C4-2B (cell line): ENCODE results near the gene PDGFRA.
"Not testable (repeated sequence)": the region's sequence is repeated elsewhere in the genome, so short reads cannot be mapped to it uniquely, and the experiment has no call there.

ENCODE experiments used
- H3K27ac ChIP-seq: fragments of 450-650 bp; 2 replicates; pipeline ENCODE4 v1.5.1; 2017
- ZFX ChIP-seq: fragments of 450-650 bp; IDR thresholded peaks from 2 replicates; pipeline ENCODE4 v1.6.1; 2017
- TF ChIP-seq, protein P1 (sequence below): fragments of 450-650 bp; conservative IDR thresholded peaks from 2 replicates; pipeline ENCODE4 v1.5.1; 2017; ENCODE audit warnings: mild to moderate bottlenecking

The PDGFRA gene

DNA sequence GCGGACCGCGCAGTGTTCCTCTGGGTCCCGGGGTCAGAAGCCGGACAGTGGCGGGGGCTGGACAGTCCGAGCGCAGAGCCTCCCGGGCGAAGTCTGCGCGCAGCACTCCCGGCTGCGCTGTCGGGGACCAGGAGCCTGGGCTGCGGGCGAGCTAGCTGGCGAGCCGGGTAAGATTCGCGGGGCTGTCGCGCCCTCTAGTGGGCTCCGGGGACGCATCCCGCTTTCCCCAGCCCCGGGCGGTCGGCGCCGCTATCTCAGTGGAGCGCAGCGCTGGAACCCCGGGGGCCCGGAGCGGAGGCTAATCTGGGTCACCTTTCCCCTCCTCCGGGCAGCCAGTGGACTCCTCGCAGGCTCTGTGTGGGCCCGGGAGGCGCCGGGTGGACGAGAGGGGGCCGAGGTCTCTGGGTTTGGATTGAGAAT lies 4.2 kb downstream of the PDGFRA start:
- TF ChIP-seq, protein P1, sequence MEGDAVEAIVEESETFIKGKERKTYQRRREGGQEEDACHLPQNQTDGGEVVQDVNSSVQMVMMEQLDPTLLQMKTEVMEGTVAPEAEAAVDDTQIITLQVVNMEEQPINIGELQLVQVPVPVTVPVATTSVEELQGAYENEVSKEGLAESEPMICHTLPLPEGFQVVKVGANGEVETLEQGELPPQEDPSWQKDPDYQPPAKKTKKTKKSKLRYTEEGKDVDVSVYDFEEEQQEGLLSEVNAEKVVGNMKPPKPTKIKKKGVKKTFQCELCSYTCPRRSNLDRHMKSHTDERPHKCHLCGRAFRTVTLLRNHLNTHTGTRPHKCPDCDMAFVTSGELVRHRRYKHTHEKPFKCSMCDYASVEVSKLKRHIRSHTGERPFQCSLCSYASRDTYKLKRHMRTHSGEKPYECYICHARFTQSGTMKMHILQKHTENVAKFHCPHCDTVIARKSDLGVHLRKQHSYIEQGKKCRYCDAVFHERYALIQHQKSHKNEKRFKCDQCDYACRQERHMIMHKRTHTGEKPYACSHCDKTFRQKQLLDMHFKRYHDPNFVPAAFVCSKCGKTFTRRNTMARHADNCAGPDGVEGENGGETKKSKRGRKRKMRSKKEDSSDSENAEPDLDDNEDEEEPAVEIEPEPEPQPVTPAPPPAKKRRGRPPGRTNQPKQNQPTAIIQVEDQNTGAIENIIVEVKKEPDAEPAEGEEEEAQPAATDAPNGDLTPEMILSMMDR = peak; percentile 69
- TF ChIP-seq ZFX = no peak
- H3K27ac ChIP-seq = no peak overlapping the region

DNA sequence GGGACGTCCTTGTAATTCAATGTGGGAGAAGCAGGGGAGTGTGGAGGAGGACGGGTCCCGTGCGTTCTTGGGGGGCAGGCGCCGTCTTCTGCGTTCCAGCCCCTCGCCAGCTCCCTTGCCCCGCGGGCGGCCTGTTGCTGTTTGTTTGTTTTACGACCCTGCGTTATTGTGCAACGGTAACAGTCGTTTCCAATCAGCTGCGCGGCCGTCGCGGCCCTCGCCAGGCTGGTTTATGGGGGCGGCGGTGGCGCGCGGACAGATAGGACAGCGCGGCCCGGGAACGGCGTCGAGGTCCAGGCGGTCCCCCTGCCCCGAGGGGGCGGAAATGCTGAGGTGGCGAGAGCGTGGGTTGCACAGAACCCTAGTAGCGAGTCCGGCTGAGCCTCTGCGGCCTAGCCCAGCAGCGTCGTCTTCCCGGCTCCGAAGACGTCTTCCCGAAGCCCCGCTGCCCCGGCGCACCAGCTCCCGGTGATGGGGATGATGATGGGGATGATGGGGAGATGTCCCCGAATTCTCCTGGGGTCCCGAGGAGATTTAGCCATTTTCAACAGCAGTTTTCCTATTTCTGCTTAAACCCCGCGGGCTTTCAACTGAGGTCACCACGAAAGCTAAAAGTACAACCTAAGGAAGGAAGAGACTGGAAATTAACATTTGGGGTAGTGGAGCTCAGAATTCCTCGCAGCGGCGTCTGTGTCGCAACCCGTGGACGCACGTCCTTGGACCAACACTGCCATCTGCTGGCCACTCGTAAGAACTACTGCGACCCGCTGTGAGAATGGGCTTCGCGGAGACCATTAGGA lies 4.8 kb downstream of the PDGFRA start:
- no peak for TF ChIP-seq ZFX
- TF ChIP-seq, protein P1 = peak; percentile 76
- H3K27ac ChIP-seq = no peak overlapping the region

DNA sequence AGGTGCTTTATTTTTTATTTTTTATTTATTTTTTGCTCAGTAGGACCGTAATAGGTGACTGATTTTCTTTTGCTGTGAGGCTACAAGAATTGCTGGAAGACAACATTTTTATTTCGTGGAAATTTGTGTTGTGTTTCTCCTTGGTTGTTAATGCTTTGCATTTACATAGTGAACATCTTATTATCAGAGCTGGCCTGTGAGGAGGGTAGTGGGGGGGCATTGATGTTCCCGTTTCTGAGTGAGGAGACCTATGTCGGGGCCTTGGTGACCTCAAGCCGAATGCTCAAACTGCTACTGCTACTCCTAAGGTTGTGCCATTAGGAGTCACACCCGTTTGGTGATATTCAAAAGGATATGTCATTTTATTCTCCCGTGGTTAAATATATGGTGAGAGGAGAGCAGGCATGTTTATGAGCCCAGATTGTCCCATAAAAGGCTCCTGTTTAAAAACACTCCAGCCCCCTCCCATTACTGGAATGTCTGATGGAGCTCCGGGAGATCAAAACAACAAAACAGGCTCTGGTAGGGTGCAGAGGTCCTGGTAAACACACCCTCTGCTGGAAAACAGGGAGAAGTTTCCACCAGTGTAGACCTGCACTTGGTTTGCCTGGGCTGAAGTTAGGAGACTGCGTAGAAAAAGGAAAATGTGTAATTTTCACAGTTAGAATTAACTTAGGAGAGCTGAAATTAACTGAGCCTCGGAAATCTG lies 5.6 kb downstream of the PDGFRA start:
- TF ChIP-seq, protein P1 = peak; percentile 46
- no peak for TF ChIP-seq ZFX

DNA sequence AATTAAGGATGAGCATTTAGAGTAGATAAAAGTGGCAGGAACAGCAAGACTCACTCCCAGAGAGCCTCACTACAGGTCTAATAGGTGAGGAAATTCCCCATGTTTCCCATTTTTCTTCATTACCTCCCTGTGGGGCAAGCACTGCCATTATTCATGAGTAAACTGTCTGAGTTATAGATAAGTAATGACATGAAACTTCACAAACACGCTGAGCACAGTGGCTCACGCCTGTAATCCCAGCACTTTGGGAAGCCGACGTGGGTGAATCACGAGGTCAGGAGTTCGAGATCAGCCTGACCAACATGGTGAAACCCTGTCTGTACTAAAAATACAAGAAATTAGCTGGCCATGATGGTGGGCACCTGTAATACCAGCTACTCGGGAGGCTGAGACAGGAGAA lies 7.2 kb downstream of the PDGFRA start:
- H3K27ac ChIP-seq = not testable (repeated sequence)

More for the DNA sequence above, 5.6 kb downstream of the PDGFRA start:
- no peak overlapping the region for H3K27ac ChIP-seq

DNA sequence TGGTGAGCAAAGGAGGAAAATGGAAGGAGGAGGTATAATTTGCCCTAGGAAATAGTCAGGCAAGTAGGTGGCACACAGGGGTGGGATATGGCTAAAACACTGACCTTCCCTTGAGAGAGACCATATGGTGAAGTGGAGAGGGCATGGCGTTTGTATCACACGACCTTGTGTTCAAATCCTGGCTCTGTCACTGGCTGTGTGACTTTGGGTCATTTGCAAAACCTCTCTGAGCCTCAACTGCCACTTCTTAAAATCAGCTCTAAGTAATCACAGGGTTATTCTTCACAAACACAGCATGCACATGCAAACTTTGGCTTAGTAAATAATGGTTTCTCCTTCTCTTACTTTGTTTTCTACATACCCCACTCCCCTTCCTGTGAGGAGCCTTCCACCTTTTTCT lies 8.7 kb downstream of the PDGFRA start:
- no peak overlapping the region for H3K27ac ChIP-seq
- TF ChIP-seq ZFX = no peak
- TF ChIP-seq, protein P1 = no peak

DNA sequence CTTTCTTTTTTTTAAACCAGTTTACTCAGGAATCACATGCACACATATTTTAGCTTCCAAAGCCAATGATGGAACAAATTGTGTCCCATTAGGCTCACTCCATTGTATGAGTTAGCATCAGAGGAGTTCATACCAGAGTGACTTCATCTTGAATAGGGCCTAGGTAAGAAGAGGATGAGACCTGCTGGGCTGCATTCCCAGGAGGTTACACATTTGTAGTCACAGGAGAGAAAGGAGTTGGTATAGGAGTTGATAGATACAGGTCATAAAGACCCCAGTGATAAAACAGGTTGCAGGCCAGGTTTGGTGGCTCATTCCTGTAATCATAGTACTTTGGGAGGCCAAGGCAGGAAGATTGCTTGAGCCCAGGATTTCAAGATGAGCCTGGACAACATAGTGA lies 9.3 kb downstream of the PDGFRA start:
- TF ChIP-seq ZFX = no peak
- TF ChIP-seq, protein P1 = no peak

DNA sequence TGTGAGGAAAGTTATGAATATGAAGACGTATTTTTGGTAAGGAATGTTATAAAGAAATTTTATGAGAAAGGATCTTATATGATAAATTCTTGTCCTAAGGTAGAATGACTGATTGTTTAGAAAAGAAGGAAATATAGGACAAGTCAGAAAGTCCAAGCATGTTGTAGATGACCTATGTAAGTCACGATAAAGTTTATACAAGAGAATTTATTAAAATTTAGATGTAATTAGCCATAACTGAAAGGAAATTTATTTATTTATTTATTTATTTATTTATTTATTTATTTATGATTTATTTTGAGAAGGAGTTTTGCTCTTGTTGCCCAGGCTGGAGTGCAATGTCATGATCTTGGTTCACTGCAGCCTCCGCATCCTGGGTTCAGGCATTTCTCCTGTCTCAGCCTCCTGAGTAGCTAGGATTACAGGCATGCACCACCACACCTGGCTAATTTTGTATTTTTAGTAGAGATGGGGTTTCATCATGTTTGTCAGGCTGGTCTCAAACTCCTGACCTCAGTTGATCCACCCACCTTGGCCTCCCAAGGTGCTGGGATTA lies 12.3 kb downstream of the PDGFRA start:
- not testable (repeated sequence) for H3K27ac ChIP-seq

More for the DNA sequence above, 9.3 kb downstream of the PDGFRA start:
- H3K27ac ChIP-seq = no peak overlapping the region

DNA sequence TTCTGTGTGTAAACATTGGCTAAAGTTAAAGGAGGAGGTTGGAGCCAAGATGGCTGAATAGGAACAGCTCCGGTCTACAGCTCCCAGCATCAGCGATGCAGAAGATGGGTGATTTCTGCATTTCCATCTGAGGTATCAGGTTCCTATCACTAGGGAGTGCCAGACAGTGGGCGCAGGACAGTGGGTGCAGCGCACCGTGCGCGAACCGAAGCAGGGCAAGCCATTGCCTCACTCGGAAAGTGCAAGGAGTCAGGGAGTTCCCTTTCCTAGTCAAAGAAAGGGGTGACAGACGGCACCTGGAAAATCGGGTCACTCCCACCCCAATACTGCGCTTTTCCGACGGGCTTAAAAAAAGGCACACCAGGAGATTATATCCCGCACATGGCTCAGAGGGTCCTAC lies 14.4 kb downstream of the PDGFRA start:
- not testable (repeated sequence) for H3K27ac ChIP-seq

DNA sequence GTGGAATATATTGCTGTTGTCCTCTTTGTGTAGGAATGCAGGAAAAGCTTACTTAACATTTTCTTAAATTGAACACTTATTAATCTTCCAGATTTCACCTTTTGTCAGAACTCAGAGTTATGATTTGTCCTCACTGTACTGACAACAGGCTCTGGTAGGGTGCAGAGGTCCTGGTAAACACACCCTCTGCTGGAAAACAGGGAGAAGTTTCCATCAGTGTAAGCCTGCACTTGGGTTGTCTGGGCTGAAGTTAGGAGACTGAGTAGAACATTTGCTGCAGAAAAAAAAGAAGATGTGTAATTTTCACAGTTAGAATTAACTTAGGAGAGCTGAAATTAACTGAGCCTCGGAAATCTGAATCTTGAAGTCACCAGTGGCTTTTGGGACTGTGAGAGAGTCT lies 23.2 kb downstream of the PDGFRA start:
- not testable (repeated sequence) for H3K27ac ChIP-seq
